ENCODE data around the gene ARHGEF33. TPM values are rescaled to one million over a fixed set of nuclear protein-coding genes. Genes with fewer than 3 reads are reported as not detected.

ARHGEF33 gene
- total and polyA plus RNA-seq, 2 of the 13 experiments (the other 11 are each of a cell fraction or from before 2014, with no cell fraction given) = 0.04 TPM; not detected in 1

DNA sequence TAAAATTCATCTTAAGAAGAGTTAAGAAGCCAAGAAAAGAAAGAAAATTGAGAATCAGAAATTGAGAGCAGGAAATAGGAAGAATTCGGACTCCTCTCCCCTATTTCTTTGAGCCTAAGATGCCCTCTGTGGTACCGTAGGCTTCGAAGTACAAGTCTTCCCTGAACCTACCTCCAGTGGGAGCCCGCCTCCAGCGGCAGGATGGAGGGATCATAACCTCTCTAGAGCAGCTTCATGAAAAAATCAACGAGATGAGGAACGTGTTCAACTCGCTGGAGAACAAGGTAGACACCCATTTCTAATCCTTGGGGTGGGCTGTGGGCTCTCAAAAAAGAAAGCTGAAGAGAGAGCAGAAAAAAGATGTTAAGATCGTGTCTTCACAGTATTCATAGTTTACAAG is 36.3 kb downstream of the ARHGEF33 start (continued):
- TF ChIP-seq, protein P1, sequence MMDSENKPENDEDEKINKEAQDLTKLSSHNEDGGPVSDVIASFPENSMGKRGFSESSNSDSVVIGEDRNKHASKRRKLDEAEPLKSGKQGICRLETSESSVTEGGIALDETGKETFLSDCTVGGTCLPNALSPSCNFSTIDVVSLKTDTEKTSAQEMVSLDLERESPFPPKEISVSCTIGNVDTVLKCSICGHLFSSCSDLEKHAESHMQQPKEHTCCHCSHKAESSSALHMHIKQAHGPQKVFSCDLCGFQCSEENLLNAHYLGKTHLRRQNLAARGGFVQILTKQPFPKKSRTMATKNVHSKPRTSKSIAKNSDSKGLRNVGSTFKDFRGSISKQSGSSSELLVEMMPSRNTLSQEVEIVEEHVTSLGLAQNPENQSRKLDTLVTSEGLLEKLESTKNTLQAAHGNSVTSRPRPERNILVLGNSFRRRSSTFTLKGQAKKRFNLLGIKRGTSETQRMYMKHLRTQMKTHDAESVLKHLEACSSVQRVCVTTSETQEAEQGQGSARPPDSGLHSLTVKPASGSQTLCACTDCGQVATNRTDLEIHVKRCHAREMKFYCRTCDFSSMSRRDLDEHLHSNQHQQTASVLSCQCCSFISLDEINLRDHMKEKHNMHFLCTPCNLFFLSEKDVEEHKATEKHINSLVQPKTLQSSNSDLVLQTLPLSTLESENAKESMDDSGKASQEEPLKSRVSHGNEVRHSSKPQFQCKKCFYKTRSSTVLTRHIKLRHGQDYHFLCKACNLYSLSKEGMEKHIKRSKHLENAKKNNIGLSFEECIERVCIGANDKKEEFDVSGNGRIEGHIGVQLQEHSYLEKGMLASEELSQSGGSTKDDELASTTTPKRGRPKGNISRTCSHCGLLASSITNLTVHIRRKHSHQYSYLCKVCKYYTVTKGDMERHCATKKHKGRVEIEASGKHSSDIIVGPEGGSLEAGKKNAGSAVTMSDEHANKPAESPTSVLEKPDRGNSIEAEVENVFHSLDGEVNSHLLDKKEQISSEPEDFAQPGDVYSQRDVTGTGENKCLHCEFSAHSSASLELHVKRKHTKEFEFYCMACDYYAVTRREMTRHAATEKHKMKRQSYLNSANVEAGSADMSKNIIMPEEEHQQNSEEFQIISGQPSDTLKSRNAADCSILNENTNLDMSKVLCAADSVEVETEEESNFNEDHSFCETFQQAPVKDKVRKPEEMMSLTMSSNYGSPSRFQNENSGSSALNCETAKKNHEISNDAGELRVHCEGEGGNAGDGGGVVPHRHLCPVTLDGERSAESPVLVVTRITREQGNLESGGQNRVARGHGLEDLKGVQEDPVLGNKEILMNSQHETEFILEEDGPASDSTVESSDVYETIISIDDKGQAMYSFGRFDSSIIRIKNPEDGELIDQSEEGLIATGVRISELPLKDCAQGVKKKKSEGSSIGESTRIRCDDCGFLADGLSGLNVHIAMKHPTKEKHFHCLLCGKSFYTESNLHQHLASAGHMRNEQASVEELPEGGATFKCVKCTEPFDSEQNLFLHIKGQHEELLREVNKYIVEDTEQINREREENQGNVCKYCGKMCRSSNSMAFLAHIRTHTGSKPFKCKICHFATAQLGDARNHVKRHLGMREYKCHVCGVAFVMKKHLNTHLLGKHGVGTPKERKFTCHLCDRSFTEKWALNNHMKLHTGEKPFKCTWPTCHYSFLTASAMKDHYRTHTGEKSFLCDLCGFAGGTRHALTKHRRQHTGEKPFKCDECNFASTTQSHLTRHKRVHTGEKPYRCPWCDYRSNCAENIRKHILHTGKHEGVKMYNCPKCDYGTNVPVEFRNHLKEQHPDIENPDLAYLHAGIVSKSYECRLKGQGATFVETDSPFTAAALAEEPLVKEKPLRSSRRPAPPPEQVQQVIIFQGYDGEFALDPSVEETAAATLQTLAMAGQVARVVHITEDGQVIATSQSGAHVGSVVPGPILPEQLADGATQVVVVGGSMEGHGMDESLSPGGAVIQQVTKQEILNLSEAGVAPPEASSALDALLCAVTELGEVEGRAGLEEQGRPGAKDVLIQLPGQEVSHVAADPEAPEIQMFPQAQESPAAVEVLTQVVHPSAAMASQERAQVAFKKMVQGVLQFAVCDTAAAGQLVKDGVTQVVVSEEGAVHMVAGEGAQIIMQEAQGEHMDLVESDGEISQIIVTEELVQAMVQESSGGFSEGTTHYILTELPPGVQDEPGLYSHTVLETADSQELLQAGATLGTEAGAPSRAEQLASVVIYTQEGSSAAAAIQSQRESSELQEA (CRISPR knock-in tag; IDR thresholded peaks at IDR 0.05; ENCODE audit: not compliant biosample characterization) = no peak
- TF ChIP-seq NR2F2 (IDR thresholded peaks at IDR 0.05; ENCODE audit: borderline replicate concordance, low read depth) (no peak), ZNF83 (CRISPR knock-in tag; IDR thresholded peaks at IDR 0.05; ENCODE audit: borderline replicate concordance) (no peak), DNMT1 (CRISPR knock-in tag; IDR thresholded peaks at IDR 0.05) (no peak), HIVEP1 (CRISPR knock-in tag; IDR thresholded peaks at IDR 0.05) (no peak), DNMT3B (CRISPR knock-in tag; conservative IDR thresholded peaks at IDR 0.05) (no peak)
- TF ChIP-seq, protein P2, sequence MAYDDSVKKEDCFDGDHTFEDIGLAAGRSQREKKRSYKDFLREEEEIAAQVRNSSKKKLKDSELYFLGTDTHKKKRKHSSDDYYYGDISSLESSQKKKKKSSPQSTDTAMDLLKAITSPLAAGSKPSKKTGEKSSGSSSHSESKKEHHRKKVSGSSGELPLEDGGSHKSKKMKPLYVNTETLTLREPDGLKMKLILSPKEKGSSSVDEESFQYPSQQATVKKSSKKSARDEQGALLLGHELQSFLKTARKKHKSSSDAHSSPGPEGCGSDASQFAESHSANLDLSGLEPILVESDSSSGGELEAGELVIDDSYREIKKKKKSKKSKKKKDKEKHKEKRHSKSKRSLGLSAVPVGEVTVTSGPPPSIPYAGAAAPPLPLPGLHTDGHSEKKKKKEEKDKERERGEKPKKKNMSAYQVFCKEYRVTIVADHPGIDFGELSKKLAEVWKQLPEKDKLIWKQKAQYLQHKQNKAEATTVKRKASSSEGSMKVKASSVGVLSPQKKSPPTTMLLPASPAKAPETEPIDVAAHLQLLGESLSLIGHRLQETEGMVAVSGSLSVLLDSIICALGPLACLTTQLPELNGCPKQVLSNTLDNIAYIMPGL (CRISPR knock-in tag; IDR thresholded peaks at IDR 0.05; ENCODE audit: borderline replicate concordance in 1 of 2, low read depth in 1 of 2) = 0 out of 4 replicates have a peak, but pooled peaks of 1 of the 2 experiments have one; percentile 36
- TF ChIP-seq, protein P3, sequence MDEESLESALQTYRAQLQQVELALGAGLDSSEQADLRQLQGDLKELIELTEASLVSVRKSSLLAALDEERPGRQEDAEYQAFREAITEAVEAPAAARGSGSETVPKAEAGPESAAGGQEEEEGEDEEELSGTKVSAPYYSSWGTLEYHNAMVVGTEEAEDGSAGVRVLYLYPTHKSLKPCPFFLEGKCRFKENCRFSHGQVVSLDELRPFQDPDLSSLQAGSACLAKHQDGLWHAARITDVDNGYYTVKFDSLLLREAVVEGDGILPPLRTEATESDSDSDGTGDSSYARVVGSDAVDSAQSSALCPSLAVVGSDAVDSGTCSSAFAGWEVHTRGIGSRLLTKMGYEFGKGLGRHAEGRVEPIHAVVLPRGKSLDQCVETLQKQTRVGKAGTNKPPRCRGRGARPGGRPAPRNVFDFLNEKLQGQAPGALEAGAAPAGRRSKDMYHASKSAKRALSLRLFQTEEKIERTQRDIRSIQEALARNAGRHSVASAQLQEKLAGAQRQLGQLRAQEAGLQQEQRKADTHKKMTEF (CRISPR knock-in tag; IDR thresholded peaks at IDR 0.05) = 0 out of 2 replicates have a peak, but pooled peaks have one; percentile 39
